Osteoblast (primary cell): ENCODE results near the gene PAM. TPM values are rescaled to one million over a fixed set of nuclear protein-coding genes. Genes with fewer than 3 reads are reported as not detected.

ENCODE experiments used
- DNase-seq: peaks from one replicate; pipeline ENCODE4 v3.0.0; 2011; ENCODE audit warnings: low spot score, mixed read lengths; ENCODE audit not compliant: insufficient read length; ENCODE audit errors: missing footprints
- H2AFZ ChIP-seq: 2 replicates; pipeline ENCODE4 v1.6.0; 2011; ENCODE audit warnings: mild to moderate bottlenecking, low read length
- H3K27ac ChIP-seq: 2 replicates; pipeline ENCODE4 v1.5.1; 2011; ENCODE audit warnings: mild to moderate bottlenecking, low read depth, low read length, moderate library complexity
- H3K27me3 ChIP-seq: 2 replicates; pipeline ENCODE4 v1.6.0; 2012; ENCODE audit warnings: mild to moderate bottlenecking, control low read depth, inconsistent platforms, low read length, moderate library complexity; ENCODE audit not compliant: insufficient read depth
- H3K36me3 ChIP-seq: 2 replicates; pipeline ENCODE4 v1.5.1; 2011; ENCODE audit warnings: mild to moderate bottlenecking, low read length, control low read depth, moderate library complexity; ENCODE audit not compliant: insufficient read depth
- H3K4me1 ChIP-seq: 2 replicates; pipeline ENCODE4 v1.5.1; 2011; ENCODE audit warnings: mild to moderate bottlenecking, low read length, control low read depth, moderate library complexity; ENCODE audit not compliant: insufficient read depth
- H3K4me2 ChIP-seq: 2 replicates; pipeline ENCODE4 v1.6.0; 2011; ENCODE audit warnings: mild to moderate bottlenecking, low read length; ENCODE audit not compliant: insufficient read depth
- H3K4me3 ChIP-seq: fragments of 200-600 bp; sonication (generic); 3 replicates; pipeline ENCODE4 v1.5.1; 2012; ENCODE audit warnings: mild to moderate bottlenecking, low read length, inconsistent platforms; ENCODE audit not compliant: insufficient read depth
- H3K79me2 ChIP-seq: 2 replicates; pipeline ENCODE4 v1.6.0; 2012; ENCODE audit warnings: mild to moderate bottlenecking, low read length, control low read depth, inconsistent platforms; ENCODE audit not compliant: insufficient read depth
- H3K9me3 ChIP-seq: 2 replicates; pipeline ENCODE4 v1.5.1; 2011; ENCODE audit warnings: low read depth, low read length, control low read depth
- H4K20me1 ChIP-seq: 2 replicates; pipeline ENCODE4 v1.6.0; 2012; ENCODE audit warnings: mild to moderate bottlenecking, low read length, control low read depth; ENCODE audit not compliant: insufficient read depth
- total RNA-seq: library from RNA; depleted of rRNA; stranded (reverse); fragments of >200 nt; gene quantifications from 2 replicates; pipeline ENCODE4 v1.2.3, GENCODE V29; 2012
- TF ChIP-seq, protein P1 (sequence below): IDR thresholded peaks from 2 replicates; pipeline ENCODE4 v1.5.1; 2011; ENCODE audit warnings: mild to moderate bottlenecking, low read depth, low read length, moderate library complexity; ENCODE audit errors: extremely low read depth

PAM gene
- total RNA-seq, 1 donor: 248 TPM

- Histone ChIP-seq H3K9me3 (no peaks in the 10 kb centered on the region), H3K27me3 (no peaks in the 10 kb centered on the region), H3K4me3 (no peak overlapping the region), H3K27ac (no peak overlapping the region), H3K79me2 (no peaks in the 10 kb centered on the region), H2AFZ (no peak overlapping the region), H3K4me2 (no peak overlapping the region), H3K36me3 (no peaks in the 10 kb centered on the region), H4K20me1 (no peaks in the 10 kb centered on the region), H3K4me1 (no peaks in the 10 kb centered on the region)
- DNase-seq: no peak
- TF ChIP-seq, protein P1, sequence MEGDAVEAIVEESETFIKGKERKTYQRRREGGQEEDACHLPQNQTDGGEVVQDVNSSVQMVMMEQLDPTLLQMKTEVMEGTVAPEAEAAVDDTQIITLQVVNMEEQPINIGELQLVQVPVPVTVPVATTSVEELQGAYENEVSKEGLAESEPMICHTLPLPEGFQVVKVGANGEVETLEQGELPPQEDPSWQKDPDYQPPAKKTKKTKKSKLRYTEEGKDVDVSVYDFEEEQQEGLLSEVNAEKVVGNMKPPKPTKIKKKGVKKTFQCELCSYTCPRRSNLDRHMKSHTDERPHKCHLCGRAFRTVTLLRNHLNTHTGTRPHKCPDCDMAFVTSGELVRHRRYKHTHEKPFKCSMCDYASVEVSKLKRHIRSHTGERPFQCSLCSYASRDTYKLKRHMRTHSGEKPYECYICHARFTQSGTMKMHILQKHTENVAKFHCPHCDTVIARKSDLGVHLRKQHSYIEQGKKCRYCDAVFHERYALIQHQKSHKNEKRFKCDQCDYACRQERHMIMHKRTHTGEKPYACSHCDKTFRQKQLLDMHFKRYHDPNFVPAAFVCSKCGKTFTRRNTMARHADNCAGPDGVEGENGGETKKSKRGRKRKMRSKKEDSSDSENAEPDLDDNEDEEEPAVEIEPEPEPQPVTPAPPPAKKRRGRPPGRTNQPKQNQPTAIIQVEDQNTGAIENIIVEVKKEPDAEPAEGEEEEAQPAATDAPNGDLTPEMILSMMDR: no peak
Observed at GRCh38 chr5:102737161-102737560, 17.9 kb upstream of the PAM start.

DNA sequence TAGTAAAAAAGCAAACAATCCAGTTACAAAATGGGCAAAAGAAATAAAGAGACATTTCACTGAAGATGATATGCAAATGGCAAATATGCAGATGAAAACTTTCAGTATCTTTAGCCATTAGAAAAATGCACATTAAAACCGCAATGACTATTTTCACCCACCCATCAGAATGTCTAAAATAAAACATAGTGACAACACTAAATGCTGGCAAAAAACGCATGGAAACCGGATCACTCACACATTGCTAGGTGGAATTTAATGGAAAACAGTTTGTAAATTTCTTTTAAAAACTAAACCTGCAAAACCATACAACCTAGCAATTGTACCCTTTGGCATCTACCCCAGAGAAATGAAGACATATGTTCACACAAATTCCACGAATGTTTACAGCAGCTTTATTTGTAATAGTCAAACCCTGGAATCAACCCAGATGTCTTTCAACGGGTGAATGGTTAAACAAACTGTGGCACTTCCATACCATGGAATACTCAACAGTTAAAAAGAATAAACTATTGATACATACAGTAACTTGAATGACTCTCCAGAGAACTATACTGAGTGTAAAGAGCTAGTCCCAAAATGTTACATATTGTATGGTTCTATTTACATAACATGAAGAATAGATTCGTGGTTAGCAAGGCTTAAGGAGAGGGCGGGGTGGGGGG is 17.2 kb upstream of the PAM start:
- Histone ChIP-seq H3K79me2 (no peaks in the 10 kb centered on the region), H4K20me1 (no peaks in the 10 kb centered on the region), H3K4me3 (no peak overlapping the region), H3K36me3 (no peaks in the 10 kb centered on the region), H3K27me3 (no peaks in the 10 kb centered on the region), H2AFZ (no peak overlapping the region), H3K4me2 (peak overlapping the region; percentile 7), H3K9me3 (no peaks in the 10 kb centered on the region), H3K4me1 (no peaks in the 10 kb centered on the region), H3K27ac (no peak overlapping the region)
- TF ChIP-seq, protein P1: no peak
- no peak for DNase-seq

DNA sequence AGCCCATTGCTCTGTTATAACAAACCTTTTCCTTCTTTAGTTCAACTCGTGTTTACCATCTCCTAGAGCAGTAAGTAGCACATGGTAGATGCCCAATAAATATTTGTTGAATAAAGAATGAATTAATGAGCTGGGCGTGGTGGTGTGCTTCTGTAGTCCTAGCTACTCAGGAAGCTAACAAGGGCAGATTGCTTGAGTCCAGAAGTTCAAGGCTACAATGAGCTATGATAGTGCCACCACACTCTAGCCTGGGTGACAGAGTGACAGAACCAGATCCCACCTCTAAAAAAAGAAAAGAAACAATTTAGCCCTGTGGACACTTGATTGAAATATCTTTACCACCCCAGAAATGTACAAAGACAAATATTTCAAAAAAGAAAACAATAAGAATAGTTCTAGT is 14.6 kb upstream of the PAM start:
- TF ChIP-seq, protein P1: no peak
- H3K9me3 ChIP-seq: no peaks in the 10 kb centered on the region
- no peak overlapping the region for H3K4me2 ChIP-seq

GRCh38 chr5:102742215-102742614 is 12.9 kb upstream of the PAM start:
- TF ChIP-seq, protein P1: no peak

More for the DNA sequence above, 14.6 kb upstream of the PAM start:
- no peak overlapping the region for H3K27ac ChIP-seq
- no peaks in the 10 kb centered on the region for H3K27me3 ChIP-seq
- no peak for DNase-seq
- no peaks in the 10 kb centered on the region for H3K4me1 ChIP-seq
- no peaks in the 10 kb centered on the region for H3K36me3 ChIP-seq
- no peaks in the 10 kb centered on the region for H4K20me1 ChIP-seq
- no peaks in the 10 kb centered on the region for H3K79me2 ChIP-seq
- no peak overlapping the region for H2AFZ ChIP-seq
- H3K4me3 ChIP-seq: no peak overlapping the region

More at GRCh38 chr5:102742215-102742614, 12.9 kb upstream of the PAM start:
- no peaks in the 10 kb centered on the region for H3K4me1 ChIP-seq
- no peak overlapping the region for H3K4me3 ChIP-seq
- H3K36me3 ChIP-seq: no peaks in the 10 kb centered on the region
- H3K79me2 ChIP-seq: no peaks in the 10 kb centered on the region
- H3K9me3 ChIP-seq: no peaks in the 10 kb centered on the region
- H3K27me3 ChIP-seq: peaks cover 2% of the 10 kb centered on the region
- no peak for DNase-seq
- H3K27ac ChIP-seq: no peak overlapping the region
- no peak overlapping the region for H3K4me2 ChIP-seq
- no peaks in the 10 kb centered on the region for H4K20me1 ChIP-seq
- no peak overlapping the region for H2AFZ ChIP-seq
